Peyer's patch (tissue), 4 donors: ENCODE results near the gene ZFAND2A. TPM values are rescaled to one million over a fixed set of nuclear protein-coding genes. Genes with fewer than 3 reads are reported as not detected.
"Not testable (repeated sequence)": the region's sequence is repeated elsewhere in the genome, so short reads cannot be mapped to it uniquely, and the experiment has no call there.

Experiments
- DNase-seq, 3 donors: peaks; one replicate each; pipeline ENCODE4 v3.0.0-alpha.2; 2017 to 2019
- H3K27ac ChIP-seq, 4 donors: fragments of 200-600 bp; sonication (generic); one replicate each; pipeline ENCODE4 v1.5.1; 2016 to 2019
- H3K27me3 ChIP-seq, 2 donors: fragments of 200-600 bp; sonication (generic); one replicate each; pipeline ENCODE4 v1.5.1; 2019
- H3K36me3 ChIP-seq, 3 donors: fragments of 200-600 bp; sonication (generic); one replicate each; pipeline ENCODE4 v1.5.1; 2016 to 2019
- H3K4me1 ChIP-seq, 4 donors: fragments of 200-600 bp; sonication (generic); one replicate each; pipeline ENCODE4 v1.5.1; 2016 to 2019
- H3K4me3 ChIP-seq, 4 donors: fragments of 200-600 bp; sonication (generic); 1 replicate in 3 of 4; 2 replicates in 1 of 4; pipeline ENCODE4 v1.5.1; 2016 to 2019; ENCODE audit warnings: mild to moderate bottlenecking in 1 of 4
- H3K9me3 ChIP-seq, 4 donors: fragments of 200-600 bp; sonication (generic); one replicate each; pipeline ENCODE4 v1.5.1; 2016 to 2019; ENCODE audit warnings: mild to moderate bottlenecking in 1 of 4
- POLR2A ChIP-seq, 2 donors: fragments of 450-650 bp; IDR thresholded peaks; one replicate each; pipeline ENCODE4 v1.5.1; 2017; ENCODE audit warnings: antibody characterized with exemption in 2 of 2, mild to moderate bottlenecking in 2 of 2, moderate library complexity in 2 of 2
- total RNA-seq, 4 donors: library from RNA; depleted of rRNA; stranded (reverse); fragments of >200 nt; gene quantifications; one replicate each; pipeline ENCODE4 v1.1.0, GENCODE V29; 2016
- TF ChIP-seq, protein P1 (sequence below), 6 experiments: fragments of 450-650 bp in 4 of 6; fragments of 200-600 bp in 2 of 6; sonication (generic) in 1 of 6; IDR thresholded peaks; one replicate each; pipeline ENCODE4 v1.5.1; 2017 to 2019; ENCODE audit warnings: antibody characterized with exemption in 6 of 6, mild to moderate bottlenecking in 3 of 6, moderate library complexity in 1 of 6

Gene ZFAND2A, protein sequence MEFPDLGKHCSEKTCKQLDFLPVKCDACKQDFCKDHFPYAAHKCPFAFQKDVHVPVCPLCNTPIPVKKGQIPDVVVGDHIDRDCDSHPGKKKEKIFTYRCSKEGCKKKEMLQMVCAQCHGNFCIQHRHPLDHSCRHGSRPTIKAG
- total RNA-seq = 10 to 100 TPM; 16.0 to 30.5 (median 24.8) TPM

DNA sequence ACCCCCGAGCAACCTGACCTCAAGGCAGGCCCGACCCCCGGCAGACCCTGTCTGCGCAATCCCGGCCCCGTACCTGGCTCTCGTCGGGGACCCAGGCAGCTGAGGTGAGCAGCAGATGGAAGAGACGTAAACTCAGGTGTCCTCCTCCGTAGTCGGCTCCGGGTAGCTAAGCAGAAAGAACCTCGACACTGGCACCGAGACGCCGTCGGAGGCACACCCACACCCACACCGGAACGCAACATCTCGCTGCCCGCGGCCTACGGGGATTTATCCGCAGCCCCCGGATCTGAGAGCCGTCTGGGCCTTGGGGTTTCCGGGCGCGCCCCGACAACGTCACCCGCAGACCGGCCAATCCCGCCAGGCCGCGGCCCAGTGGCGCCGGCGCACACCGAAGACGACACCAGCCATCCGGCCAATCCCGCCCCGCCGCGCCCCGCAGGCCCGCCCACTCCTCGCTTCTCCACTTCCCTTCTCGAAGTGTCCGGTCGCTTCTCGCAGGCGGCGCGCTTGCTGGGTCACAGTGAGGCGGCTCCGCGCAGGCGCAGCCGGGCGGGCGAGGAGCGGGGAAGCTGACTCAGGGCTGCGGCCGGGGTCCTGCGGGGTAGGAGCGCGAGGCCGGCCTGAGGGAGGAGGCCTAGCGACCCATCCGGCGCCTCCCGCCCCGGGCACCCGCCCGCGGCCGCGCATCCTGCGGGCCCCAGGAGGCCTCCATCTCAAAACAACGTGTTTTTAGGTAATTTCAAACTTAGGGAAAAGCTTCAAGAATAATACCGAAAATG is at the start of gene ZFAND2A:
ZFAND2A (minus strand) TSS at position 306 of the 779 bp plus-strand sequence. CDS start 1,984 bp downstream, outside the sequence.
- peak; percentile 99 to 100 (median 99) for DNase-seq
- TF ChIP-seq, protein P1, sequence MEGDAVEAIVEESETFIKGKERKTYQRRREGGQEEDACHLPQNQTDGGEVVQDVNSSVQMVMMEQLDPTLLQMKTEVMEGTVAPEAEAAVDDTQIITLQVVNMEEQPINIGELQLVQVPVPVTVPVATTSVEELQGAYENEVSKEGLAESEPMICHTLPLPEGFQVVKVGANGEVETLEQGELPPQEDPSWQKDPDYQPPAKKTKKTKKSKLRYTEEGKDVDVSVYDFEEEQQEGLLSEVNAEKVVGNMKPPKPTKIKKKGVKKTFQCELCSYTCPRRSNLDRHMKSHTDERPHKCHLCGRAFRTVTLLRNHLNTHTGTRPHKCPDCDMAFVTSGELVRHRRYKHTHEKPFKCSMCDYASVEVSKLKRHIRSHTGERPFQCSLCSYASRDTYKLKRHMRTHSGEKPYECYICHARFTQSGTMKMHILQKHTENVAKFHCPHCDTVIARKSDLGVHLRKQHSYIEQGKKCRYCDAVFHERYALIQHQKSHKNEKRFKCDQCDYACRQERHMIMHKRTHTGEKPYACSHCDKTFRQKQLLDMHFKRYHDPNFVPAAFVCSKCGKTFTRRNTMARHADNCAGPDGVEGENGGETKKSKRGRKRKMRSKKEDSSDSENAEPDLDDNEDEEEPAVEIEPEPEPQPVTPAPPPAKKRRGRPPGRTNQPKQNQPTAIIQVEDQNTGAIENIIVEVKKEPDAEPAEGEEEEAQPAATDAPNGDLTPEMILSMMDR (IDR thresholded peaks at IDR 0.05) = peak in 1 of 6 experiments; percentile 8
- TF ChIP-seq POLR2A (IDR thresholded peaks at IDR 0.05) = peak; percentile 78 to 81
- Histone ChIP-seq H3K9me3 (no peaks in the 10 kb centered on the region), H3K4me1 (peaks cover 0 to 38% (median 11%) of the 10 kb centered on the region in 4 donors), H3K4me3 (peak within 1 kb of the TSS; percentile 63 to 91 (median 81)), H3K27ac (peak within 1 kb of the TSS; percentile 89 to 98 (median 93)), H3K36me3 (peaks cover 0 to 24% (median 0%) of the 10 kb centered on the region in 3 donors), H3K27me3 (no peaks in the 10 kb centered on the region)

DNA sequence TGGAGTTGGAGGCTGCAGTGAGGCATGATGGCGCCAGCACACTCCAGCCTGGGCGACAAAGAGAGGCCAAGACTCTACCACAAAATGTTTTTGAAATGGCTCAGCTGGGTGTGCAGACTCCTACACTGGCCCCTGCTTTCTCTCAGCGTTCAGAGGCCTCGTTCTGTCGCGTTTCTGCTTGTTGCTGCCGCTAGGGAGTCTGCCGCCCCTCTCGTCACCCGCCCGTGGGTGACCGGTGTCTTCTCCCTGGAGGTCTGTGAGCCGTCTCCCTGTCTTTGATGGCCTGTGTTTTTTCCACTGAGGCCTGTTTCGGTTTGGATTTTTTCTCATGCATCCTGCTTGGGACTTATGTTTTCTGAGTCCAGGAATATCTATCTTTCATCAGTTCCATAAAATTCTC is 49.1 kb upstream of the ZFAND2A start:
- Histone ChIP-seq H3K36me3 (no peaks in the 10 kb centered on the region), H3K27ac (no peak overlapping the region), H3K4me1 (no peaks in the 10 kb centered on the region), H3K4me3 (no peak overlapping the region), H3K27me3 (peaks cover 0 to 13% of the 10 kb centered on the region in 2 donors), H3K9me3 (no peaks in the 10 kb centered on the region)
- no peak for TF ChIP-seq POLR2A (IDR thresholded peaks at IDR 0.05)
- TF ChIP-seq, protein P1 (IDR thresholded peaks at IDR 0.05) = no peak
- no peak for DNase-seq

DNA sequence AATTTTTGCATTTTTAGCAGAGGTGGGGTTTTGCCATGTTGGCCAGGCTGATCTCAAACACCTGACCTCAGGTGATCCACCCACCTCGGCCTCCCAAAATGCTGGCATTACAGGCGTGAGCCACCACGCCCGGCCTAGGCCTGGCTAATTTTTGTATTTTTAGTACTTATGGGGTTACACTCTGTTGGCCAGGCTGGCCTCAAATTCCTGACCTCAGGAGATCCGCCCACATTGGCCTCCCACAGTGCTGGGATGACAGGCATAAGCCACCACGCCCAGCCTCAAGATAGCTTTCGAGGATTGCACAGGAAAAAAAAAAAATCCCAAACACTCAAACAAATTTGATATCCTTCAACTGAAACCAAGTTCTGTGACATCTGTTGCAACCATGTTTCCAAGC is 45.7 kb upstream of the ZFAND2A start:
- not testable (repeated sequence) for H3K27ac ChIP-seq, H3K36me3 ChIP-seq, H3K4me1 ChIP-seq, H3K27me3 ChIP-seq, H3K9me3 ChIP-seq, DNase-seq, H3K4me3 ChIP-seq

DNA sequence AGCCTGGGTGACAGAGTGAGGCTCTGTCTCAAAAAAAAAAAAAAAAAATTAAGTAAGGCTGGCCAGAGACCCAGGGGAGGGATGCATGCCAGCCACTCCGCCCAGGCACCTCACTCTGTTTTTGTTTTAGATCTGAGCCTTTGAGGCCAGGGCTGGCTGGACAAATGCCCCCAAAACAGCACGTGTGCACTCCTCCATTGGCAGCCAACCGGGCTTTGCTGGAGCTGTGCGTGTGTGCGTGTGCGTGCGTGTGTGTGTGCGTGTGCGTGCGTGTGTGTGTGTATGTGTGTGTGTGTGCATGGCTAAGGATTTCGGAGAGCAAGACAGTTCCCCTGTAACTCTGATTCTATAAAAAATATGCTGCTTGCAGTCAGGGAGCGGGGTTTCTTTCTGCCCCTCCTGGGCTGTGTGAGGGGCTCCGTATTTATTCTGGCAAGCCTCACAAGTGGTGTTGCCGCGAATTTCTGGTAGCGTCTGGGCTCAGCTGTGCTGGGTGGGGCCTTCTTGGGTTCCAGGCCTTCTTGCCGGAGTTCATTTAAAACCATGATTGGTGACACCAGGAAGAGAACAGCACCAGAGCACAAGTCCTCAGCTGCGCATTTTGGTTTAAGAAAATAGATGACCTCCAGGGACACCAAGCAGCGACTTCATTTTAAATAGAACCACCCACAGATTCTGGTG is 44.6 kb upstream of the ZFAND2A start:
- Histone ChIP-seq H3K9me3 (no peaks in the 10 kb centered on the region), H3K4me3 (no peak overlapping the region), H3K4me1 (no peaks in the 10 kb centered on the region), H3K36me3 (no peaks in the 10 kb centered on the region), H3K27ac (no peak overlapping the region), H3K27me3 (no peaks in the 10 kb centered on the region)
- no peak for TF ChIP-seq POLR2A (IDR thresholded peaks at IDR 0.05)
- TF ChIP-seq, protein P1 (IDR thresholded peaks at IDR 0.05) = no peak
- DNase-seq = no peak

DNA sequence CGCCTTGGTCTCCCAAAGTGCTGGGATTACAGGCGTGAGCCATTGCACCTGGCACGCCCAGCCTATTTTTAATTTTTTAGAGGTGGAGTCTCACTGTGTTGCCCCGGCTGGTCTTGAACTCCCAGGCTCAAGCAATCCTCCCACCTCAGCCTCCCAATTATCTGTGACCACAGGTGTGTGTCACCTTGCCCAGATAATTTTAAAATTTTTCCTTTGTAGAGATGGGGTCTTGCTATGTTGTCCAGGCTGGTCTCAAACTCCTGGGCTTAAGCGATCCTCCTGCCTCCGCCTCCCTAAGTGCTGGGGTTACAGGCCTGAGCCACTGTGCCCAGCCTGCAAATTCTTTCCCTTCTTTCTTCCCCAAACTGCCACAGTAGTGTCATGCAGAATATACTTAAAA is 42.9 kb upstream of the ZFAND2A start:
- H3K36me3 ChIP-seq, H3K4me3 ChIP-seq, H3K27me3 ChIP-seq, H3K27ac ChIP-seq, H3K9me3 ChIP-seq, H3K4me1 ChIP-seq, DNase-seq: not testable (repeated sequence)

DNA sequence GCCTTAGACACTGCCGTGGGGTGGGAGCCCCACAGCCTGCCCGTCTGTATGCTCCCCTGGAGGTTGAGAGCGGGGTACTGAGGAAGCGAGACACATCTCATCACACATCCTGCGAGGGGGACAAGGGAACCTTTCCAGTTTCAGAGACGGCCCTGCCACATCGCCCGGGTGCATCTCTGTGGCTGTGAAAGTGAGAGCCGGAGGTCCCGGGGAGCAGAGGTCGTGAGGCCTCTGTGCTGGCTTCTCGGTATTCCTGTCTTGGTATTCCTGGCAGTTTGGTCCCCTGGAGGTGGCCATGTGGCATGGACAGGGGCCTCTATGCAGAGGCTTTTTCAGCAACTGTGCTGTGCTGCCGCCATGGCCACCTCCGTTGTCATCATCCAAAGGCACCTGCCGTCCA is 41.9 kb upstream of the ZFAND2A start:
- TF ChIP-seq, protein P1 (IDR thresholded peaks at IDR 0.05) = no peak
- no peak for TF ChIP-seq POLR2A (IDR thresholded peaks at IDR 0.05)
- DNase-seq = no peak
- Histone ChIP-seq H3K27ac (no peak overlapping the region), H3K9me3 (no peaks in the 10 kb centered on the region), H3K4me1 (no peaks in the 10 kb centered on the region), H3K36me3 (no peaks in the 10 kb centered on the region), H3K27me3 (no peaks in the 10 kb centered on the region), H3K4me3 (no peak overlapping the region)
